Measurements from ENCODE around the gene PXK. TPM values are rescaled to one million over a fixed set of nuclear protein-coding genes. Genes with fewer than 3 reads are reported as not detected.

Gene PXK
- total and polyA plus RNA-seq, 4 donors, result 6.0 to 15.9 (median 12.6) TPM

DNA sequence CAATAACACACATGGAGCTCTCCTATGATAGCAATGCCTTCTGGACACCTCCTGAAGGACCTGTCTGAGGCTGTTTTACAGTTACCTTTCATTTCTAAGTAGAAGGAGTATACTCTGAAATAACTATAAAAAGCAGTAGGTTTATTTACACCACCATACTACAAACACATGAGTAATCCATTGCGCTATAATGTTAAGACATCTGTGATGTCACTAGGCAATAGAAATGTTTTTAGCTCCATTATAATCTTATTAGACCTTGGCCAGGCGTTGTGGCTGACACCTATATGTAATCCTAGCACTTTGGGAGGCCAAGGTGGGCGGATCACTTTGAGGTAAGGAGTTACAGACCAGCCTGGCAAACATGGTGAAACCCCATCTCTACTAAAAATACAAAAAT is 24.7 kb downstream of the PXK start:
- TF ChIP-seq FOXA2 (IDR thresholded peaks at IDR 0.05) (no peak), SP1 (IDR thresholded peaks at IDR 0.05) (no peak), HNF4A (conservative IDR thresholded peaks at IDR 0.05) (no peak), HNF4G (IDR thresholded peaks at IDR 0.05) (no peak), RXRA (IDR thresholded peaks at IDR 0.05) (no peak), ZBTB33 (IDR thresholded peaks at IDR 0.05) (no peak), JUND (IDR thresholded peaks at IDR 0.05) (no peak), FOXA1 (IDR thresholded peaks at IDR 0.05) (no peak), RAD21 (IDR thresholded peaks at IDR 0.05) (no peak), GABPA (IDR thresholded peaks at IDR 0.05 in 1 of 2, conservative IDR thresholded peaks at IDR 0.05 in 1 of 2) (no peak), ATF3 (IDR thresholded peaks at IDR 0.05) (no peak), EGR1 (IDR thresholded peaks at IDR 0.05; ENCODE audit: low read depth in 2 of 2) (no peak)
- TF ChIP-seq, protein P1, sequence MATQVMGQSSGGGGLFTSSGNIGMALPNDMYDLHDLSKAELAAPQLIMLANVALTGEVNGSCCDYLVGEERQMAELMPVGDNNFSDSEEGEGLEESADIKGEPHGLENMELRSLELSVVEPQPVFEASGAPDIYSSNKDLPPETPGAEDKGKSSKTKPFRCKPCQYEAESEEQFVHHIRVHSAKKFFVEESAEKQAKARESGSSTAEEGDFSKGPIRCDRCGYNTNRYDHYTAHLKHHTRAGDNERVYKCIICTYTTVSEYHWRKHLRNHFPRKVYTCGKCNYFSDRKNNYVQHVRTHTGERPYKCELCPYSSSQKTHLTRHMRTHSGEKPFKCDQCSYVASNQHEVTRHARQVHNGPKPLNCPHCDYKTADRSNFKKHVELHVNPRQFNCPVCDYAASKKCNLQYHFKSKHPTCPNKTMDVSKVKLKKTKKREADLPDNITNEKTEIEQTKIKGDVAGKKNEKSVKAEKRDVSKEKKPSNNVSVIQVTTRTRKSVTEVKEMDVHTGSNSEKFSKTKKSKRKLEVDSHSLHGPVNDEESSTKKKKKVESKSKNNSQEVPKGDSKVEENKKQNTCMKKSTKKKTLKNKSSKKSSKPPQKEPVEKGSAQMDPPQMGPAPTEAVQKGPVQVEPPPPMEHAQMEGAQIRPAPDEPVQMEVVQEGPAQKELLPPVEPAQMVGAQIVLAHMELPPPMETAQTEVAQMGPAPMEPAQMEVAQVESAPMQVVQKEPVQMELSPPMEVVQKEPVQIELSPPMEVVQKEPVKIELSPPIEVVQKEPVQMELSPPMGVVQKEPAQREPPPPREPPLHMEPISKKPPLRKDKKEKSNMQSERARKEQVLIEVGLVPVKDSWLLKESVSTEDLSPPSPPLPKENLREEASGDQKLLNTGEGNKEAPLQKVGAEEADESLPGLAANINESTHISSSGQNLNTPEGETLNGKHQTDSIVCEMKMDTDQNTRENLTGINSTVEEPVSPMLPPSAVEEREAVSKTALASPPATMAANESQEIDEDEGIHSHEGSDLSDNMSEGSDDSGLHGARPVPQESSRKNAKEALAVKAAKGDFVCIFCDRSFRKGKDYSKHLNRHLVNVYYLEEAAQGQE (IDR thresholded peaks at IDR 0.05), result no peak
- TF ChIP-seq, protein P2, sequence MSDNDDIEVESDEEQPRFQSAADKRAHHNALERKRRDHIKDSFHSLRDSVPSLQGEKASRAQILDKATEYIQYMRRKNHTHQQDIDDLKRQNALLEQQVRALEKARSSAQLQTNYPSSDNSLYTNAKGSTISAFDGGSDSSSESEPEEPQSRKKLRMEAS (IDR thresholded peaks at IDR 0.05), result no peak
- no peak overlapping the region for H3K9ac ChIP-seq (ENCODE audit: low read depth in 1 of 2, low read length in 2 of 2)
- H3K27ac ChIP-seq (ENCODE audit: low read depth in 1 of 2, low read length in 2 of 2), result no peak overlapping the region
- no peaks in the 10 kb centered on the region for H3K9me3 ChIP-seq (ENCODE audit: control insufficient read depth in 4 of 4, low read length in 3 of 4)
- no peak overlapping the region for H3K4me3 ChIP-seq (ENCODE audit: low read depth in 1 of 3, low read length in 3 of 3)
- no peaks in the 10 kb centered on the region for H3K36me3 ChIP-seq (ENCODE audit: control insufficient read depth in 4 of 4, insufficient read depth in 3 of 4, low read depth in 1 of 4, low read length in 3 of 4)
- H3K4me1 ChIP-seq (ENCODE audit: control insufficient read depth in 4 of 4, insufficient read depth in 4 of 4, low read length in 3 of 4), result no peaks in the 10 kb centered on the region
- 94% methylated on average over 3 of the region's 3 CpGs for WGBS
- H3K27me3 ChIP-seq (ENCODE audit: control insufficient read depth in 4 of 4, insufficient read depth in 4 of 4, low read length in 3 of 4), result no peaks in the 10 kb centered on the region
- DNase-seq (ENCODE audit: low spot score), result no peak

DNA sequence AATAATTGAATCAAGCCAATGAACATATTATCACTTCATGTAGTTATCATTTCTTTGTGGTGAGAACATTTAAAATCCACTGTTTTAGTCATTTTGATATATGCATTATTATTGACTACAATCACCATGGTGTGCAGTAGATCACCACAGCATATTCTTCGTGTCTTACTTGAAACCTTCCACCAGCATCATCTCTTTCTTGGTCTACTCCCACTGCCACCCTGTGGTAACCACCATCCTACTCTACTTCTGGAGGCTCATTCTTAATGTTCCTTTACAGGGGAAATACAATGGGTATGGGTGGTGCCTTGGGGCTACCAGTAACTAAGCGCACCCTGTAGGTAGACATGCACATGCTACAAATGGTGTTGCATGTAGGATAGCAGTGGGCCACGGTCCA is 25.4 kb downstream of the PXK start:
- no peak overlapping the region for H3K4me3 ChIP-seq (ENCODE audit: low read depth in 1 of 3, low read length in 3 of 3)
- no peak overlapping the region for H3K27ac ChIP-seq (ENCODE audit: low read depth in 1 of 2, low read length in 2 of 2)
- H3K27me3 ChIP-seq (ENCODE audit: control insufficient read depth in 4 of 4, insufficient read depth in 4 of 4, low read length in 3 of 4), result no peaks in the 10 kb centered on the region
- no peaks in the 10 kb centered on the region for H3K4me1 ChIP-seq (ENCODE audit: control insufficient read depth in 4 of 4, insufficient read depth in 4 of 4, low read length in 3 of 4)
- no peaks in the 10 kb centered on the region for H3K36me3 ChIP-seq (ENCODE audit: control insufficient read depth in 4 of 4, insufficient read depth in 3 of 4, low read depth in 1 of 4, low read length in 3 of 4)
- DNase-seq (ENCODE audit: low spot score), result no peak
- no peak for TF ChIP-seq ZBTB33 (IDR thresholded peaks at IDR 0.05)
- TF ChIP-seq JUND (IDR thresholded peaks at IDR 0.05), result no peak
- TF ChIP-seq SP1 (IDR thresholded peaks at IDR 0.05), result no peak
- TF ChIP-seq NR2F2 (IDR thresholded peaks at IDR 0.05), result no peak
- TF ChIP-seq HNF4A (conservative IDR thresholded peaks at IDR 0.05), result no peak
- TF ChIP-seq, protein P2 (IDR thresholded peaks at IDR 0.05), result no peak
- TF ChIP-seq YY1 (IDR thresholded peaks at IDR 0.05), result no peak
- TF ChIP-seq RAD21 (IDR thresholded peaks at IDR 0.05), result no peak
- TF ChIP-seq HNF4G (IDR thresholded peaks at IDR 0.05), result no peak
- H3K9ac ChIP-seq (ENCODE audit: low read depth in 1 of 2, low read length in 2 of 2), result no peak overlapping the region
- no peaks in the 10 kb centered on the region for H3K9me3 ChIP-seq (ENCODE audit: control insufficient read depth in 4 of 4, low read length in 3 of 4)
- WGBS, result 97% methylated on average over 3 of the region's 3 CpGs
